ENCODE data around the gene HAS3.

GRCh38 chr16:69113216-69113615, 7.8 kb downstream of the HAS3 start:
- no peak for TF ChIP-seq POLR2A (IDR thresholded peaks at IDR 0.05)
- TF ChIP-seq CTCF (IDR thresholded peaks at IDR 0.05): no peak
- no peak for TF ChIP-seq EP300 (IDR thresholded peaks at IDR 0.05)
